NB4 (cell line): Measurements from ENCODE around the gene NXF3.

Experiments
- DNase-seq: peaks from one replicate; pipeline ENCODE4 v3.0.0; 2010; ENCODE audit warnings: low read depth
- H3K4me3 ChIP-seq: one replicate; pipeline ENCODE4 v1.5.1; 2011; ENCODE audit warnings: mild to moderate bottlenecking, low read depth, low read length, moderate library complexity
- MYC ChIP-seq: IDR thresholded peaks from 2 replicates; pipeline ENCODE4 v1.6.1; 2011; ENCODE audit warnings: low read depth, low read length
- POLR2A ChIP-seq: IDR thresholded peaks from 2 replicates; pipeline ENCODE4 v1.6.1; 2011; ENCODE audit warnings: mild to moderate bottlenecking; ENCODE audit not compliant: insufficient read length; ENCODE audit errors: extremely low read depth
- TF ChIP-seq, protein P1 (sequence below): IDR thresholded peaks from 2 replicates; pipeline ENCODE4 v1.6.1; 2011; ENCODE audit warnings: low read depth, low read length
- TF ChIP-seq, protein P2 (sequence below): IDR thresholded peaks from one replicate; pipeline ENCODE4 v1.5.1; 2012; ENCODE audit warnings: low read depth, low read length

The NXF3 gene

DNA sequence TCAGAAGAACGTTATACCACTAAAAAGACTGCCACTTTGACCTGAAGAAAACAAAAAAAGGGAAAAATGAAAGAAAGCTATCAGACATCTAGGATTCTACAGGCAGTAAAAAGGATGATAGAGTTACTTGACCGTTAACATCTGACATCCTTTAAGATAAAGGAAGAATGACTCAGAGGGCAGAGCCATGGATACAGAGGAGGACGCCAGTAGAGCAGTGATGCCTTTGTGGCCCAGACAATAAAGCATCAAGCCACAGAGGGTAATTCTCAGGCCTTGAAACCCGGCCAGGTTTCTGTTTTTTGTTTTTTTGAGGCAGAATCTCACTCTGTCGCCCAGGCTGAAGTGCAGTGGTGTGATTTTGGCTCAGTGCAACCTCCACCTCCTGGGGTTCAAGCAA, 19.5 kb downstream of the NXF3 start:
- no peak for TF ChIP-seq POLR2A
- TF ChIP-seq, protein P1, sequence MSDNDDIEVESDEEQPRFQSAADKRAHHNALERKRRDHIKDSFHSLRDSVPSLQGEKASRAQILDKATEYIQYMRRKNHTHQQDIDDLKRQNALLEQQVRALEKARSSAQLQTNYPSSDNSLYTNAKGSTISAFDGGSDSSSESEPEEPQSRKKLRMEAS: no peak
- TF ChIP-seq, protein P2, sequence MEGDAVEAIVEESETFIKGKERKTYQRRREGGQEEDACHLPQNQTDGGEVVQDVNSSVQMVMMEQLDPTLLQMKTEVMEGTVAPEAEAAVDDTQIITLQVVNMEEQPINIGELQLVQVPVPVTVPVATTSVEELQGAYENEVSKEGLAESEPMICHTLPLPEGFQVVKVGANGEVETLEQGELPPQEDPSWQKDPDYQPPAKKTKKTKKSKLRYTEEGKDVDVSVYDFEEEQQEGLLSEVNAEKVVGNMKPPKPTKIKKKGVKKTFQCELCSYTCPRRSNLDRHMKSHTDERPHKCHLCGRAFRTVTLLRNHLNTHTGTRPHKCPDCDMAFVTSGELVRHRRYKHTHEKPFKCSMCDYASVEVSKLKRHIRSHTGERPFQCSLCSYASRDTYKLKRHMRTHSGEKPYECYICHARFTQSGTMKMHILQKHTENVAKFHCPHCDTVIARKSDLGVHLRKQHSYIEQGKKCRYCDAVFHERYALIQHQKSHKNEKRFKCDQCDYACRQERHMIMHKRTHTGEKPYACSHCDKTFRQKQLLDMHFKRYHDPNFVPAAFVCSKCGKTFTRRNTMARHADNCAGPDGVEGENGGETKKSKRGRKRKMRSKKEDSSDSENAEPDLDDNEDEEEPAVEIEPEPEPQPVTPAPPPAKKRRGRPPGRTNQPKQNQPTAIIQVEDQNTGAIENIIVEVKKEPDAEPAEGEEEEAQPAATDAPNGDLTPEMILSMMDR: no peak
- no peak for TF ChIP-seq MYC
- peak; percentile 10 for DNase-seq
- no peak overlapping the region for H3K4me3 ChIP-seq

DNA sequence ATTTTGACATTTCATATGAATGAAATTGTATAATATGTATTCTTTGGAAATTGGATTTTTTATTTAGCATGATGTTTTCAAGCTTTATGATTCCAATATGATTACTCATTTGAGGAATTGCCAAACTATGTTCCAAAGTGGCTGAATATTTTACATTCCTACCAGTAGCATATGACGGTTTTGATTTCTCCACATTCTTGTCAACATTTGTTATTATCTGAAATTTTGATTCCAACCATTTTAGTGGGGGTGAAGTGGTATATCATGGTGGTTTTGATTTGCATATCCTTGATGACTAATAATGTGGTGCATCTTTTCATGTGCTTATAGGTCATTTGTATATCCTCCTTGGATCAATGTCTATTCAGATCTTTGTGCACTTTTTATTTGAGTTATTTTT, 26.3 kb downstream of the NXF3 start:
- TF ChIP-seq POLR2A: no peak
- TF ChIP-seq, protein P1: no peak
- no peak for TF ChIP-seq MYC
- TF ChIP-seq, protein P2: no peak
- H3K4me3 ChIP-seq: no peak overlapping the region
- DNase-seq: no peak

DNA sequence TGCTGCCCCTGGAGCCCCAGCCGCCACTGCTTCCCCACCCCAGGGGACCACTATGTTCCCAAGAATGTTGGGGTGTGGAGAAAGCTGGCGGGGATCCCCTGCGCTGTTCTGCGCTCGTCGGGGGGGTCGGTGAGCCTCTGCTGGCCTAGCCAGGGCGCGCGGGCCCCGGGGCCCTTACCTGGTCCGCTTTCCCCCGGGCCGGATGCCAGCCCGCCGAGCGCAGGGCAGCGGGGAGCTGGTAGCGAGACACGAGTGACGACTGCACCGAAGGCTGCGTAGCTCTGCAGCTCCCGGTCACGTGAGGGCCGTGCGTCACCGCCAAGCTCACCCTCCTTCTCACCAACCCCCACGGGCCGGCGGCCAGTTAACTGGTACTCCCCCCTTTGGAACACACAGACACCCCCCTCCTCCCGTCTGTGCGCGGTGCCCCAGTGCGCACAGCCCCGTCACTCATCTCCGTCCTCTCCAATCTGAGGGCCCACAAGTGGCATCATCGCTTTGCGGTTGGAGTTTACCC, 29.0 kb downstream of the NXF3 start, which contains the start of gene BEX1:
Gene BEX1, minus strand, starts transcription at position 254 of the 517 bp plus-strand sequence. CDS start 897 bp downstream, outside the sequence.
- TF ChIP-seq, protein P1: no peak
- TF ChIP-seq POLR2A: no peak
- DNase-seq: no peak
- no peak within 1 kb of the TSS for H3K4me3 ChIP-seq

DNA sequence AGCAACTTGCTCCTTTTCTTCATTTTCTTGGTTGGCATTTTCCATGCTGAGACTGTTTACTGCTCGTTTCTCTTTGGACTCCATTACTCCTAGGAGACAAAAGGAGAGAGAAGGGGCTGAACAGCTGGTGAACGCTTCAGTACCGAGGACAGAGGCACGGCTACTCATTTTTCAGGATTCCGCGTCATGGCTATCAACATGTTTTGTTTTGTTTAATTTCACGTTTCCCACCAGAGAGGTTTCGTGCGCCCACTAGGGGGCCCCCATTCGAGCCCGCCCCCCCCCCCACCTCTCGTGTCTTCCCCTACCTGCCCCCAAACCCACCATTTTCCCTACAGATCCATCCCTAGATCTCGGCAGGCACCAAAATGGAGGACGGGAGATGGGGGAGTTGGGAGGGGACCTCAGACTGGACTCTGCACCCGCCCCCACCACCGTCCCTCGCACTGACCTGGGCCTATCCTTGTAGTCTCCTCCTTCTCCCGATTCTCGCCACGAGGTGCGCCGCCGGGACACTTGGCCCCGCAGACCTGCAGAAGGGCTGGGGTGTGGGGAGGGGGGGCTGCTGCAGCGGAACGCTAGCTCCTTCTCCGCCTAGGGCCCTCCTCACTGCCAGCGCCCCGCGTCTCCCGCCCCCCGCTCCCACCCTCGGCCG, 29.6 kb downstream of the NXF3 start:
- no peak overlapping the region for H3K4me3 ChIP-seq
- TF ChIP-seq, protein P1: no peak
- TF ChIP-seq, protein P2: no peak
- TF ChIP-seq MYC (no peak), POLR2A (no peak)
- DNase-seq: no peak

DNA sequence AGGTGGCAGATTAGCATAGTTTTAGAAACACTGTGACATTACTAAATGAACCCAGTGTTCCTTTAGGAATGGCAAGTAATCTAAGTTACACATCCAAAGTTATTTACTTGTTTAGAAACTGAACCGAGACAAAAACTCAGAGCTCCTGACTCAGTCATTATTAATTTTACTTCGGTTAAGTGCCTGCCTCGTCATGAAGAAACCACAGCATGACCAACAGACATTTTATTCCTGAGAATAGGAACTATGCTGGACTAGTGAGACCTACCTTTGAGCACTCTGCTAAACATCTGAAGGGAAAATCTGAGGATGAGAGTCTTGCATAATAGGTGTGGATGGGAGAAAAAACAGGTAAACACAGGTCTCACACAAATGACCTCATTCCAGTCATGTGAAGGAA, 31.5 kb downstream of the NXF3 start:
- TF ChIP-seq, protein P2: no peak
- TF ChIP-seq POLR2A (no peak), MYC (no peak)
- TF ChIP-seq, protein P1: no peak
- no peak for DNase-seq
- H3K4me3 ChIP-seq: no peak overlapping the region

DNA sequence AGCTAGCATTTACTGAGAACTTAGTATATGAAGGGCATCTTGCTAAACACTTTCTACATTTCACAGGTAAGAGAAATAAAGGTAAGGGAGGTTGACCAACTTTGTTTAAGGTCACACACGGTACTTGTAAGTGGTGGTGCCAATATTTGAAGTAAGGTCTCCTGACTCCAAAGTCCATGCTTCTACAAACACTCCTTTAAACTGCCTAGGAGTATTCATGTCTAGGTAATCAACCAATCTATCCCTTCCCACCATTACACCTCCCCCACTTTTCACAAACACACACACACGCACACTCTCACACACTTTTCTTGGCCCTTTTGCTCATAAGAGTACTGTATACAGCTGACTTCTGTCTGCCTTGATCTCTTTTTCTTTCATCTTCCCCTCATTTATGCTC, 36.0 kb downstream of the NXF3 start:
- TF ChIP-seq MYC: no peak
- TF ChIP-seq POLR2A: no peak
- TF ChIP-seq, protein P1: no peak
- TF ChIP-seq, protein P2: no peak
- no peak overlapping the region for H3K4me3 ChIP-seq
- DNase-seq: no peak
